GM12873 (cell line): ENCODE data around the gene PCOLCE2.

ENCODE experiments used
- CTCF ChIP-seq: IDR thresholded peaks from 2 replicates; pipeline ENCODE4 v1.5.1; 2012; ENCODE audit warnings: low read depth, mild to moderate bottlenecking, moderate library complexity, low read length, control low read depth; ENCODE audit not compliant: insufficient read depth; ENCODE audit errors: missing control alignments

The PCOLCE2 gene

GRCh38 chr3:142929109-142929508 lies 40.2 kb upstream of the PCOLCE2 start:
- TF ChIP-seq CTCF: peak; percentile 61

DNA sequence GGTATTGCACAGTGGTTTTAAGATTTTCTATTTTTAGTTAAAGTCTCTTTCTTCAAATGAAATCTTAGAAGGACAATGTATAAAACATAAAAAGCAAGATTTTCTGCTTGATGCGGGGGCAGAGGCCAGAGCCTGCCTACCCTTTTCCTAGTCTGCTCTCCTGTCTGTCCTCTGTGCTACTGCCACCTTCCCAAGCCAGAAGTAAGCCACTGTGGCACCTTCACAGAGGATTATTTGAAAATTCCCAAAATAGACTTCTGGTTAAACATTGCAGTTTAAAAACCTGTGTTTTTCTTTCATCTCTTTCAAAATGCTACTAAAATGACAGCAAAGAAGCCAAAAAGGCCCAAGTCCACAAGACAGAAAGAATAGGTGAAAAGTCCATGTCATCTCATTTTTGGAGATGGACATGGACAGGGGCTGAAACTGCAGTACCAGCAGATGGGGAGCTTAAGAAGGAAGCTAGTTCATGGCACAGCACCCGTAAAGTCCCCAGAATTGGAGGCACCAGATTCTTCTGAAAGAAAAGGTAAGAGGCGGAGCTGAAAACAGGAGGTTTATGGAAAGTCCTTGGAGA lies 37.6 kb upstream of the PCOLCE2 start:
- no peak for TF ChIP-seq CTCF

GRCh38 chr3:142925140-142925539 lies 36.3 kb upstream of the PCOLCE2 start:
- TF ChIP-seq CTCF: no peak

- TF ChIP-seq CTCF: no peak
Measured at GRCh38 chr3:142923694-142924093, 34.8 kb upstream of the PCOLCE2 start.

- no peak for TF ChIP-seq CTCF
Measured at GRCh38 chr3:142916605-142917004, 27.7 kb upstream of the PCOLCE2 start.

GRCh38 chr3:142915636-142916035 lies 26.8 kb upstream of the PCOLCE2 start:
- no peak for TF ChIP-seq CTCF

- TF ChIP-seq CTCF: no peak
Measured at GRCh38 chr3:142914286-142914811, 25.5 kb upstream of the PCOLCE2 start.
